HepG2 (cell line): ENCODE measurements around the gene TMEM63C. TPM values are rescaled to one million over a fixed set of nuclear protein-coding genes. Genes with fewer than 3 reads are reported as not detected.

Experiments used
- CHD2 ChIP-seq: IDR thresholded peaks from 2 replicates; pipeline ENCODE4 v1.6.1; 2011; ENCODE audit warnings: low read depth, low read length, improper control_type of control experiment
- DPF2 ChIP-seq: sonication (generic); formaldehyde crosslinking; IDR thresholded peaks from 2 replicates; pipeline ENCODE4 v1.4.0; 2020; ENCODE audit warnings: mild to moderate bottlenecking, low read depth, missing genetic modification reagents, borderline replicate concordance
- HHEX ChIP-seq: IDR thresholded peaks from 2 replicates; pipeline ENCODE4 v1.6.1; 2016; ENCODE audit warnings: control low read depth
- HMG20B ChIP-seq: conservative IDR thresholded peaks from 2 replicates; pipeline ENCODE4 v1.6.1; 2016; ENCODE audit warnings: missing genetic modification reagents, missing compliant biosample characterization
- JARID2 ChIP-seq: sonication (generic); formaldehyde crosslinking; IDR thresholded peaks from 2 replicates; pipeline ENCODE4 v1.8.1; 2023; ENCODE audit warnings: missing genetic modification reagents, inconsistent platforms; ENCODE audit not compliant: insufficient replicate concordance
- MBNL3 ChIP-seq: fragments of 250-450 bp; sonication (Bioruptor Pico); conservative IDR thresholded peaks from 2 replicates; pipeline ENCODE4 v1.8.0; 2022; ENCODE audit warnings: mild to moderate bottlenecking, inconsistent platforms
- PCBP1 ChIP-seq: fragments of 200-400 bp; formaldehyde crosslinking; IDR thresholded peaks from 2 replicates; pipeline ENCODE4 v1.6.1; 2017; ENCODE audit warnings: mild to moderate bottlenecking, low read depth, low read length, borderline replicate concordance
- PITX1 ChIP-seq: sonication (generic); formaldehyde crosslinking; IDR thresholded peaks from 2 replicates; pipeline ENCODE4 v1.5.1; 2020; ENCODE audit warnings: mild to moderate bottlenecking, missing genetic modification reagents
- SMAD3 ChIP-seq: sonication (generic); formaldehyde crosslinking; IDR thresholded peaks from 2 replicates; pipeline ENCODE4 v1.4.0; 2020; ENCODE audit warnings: missing genetic modification reagents
- SNAPC2 ChIP-seq: sonication (generic); formaldehyde crosslinking; IDR thresholded peaks from 2 replicates; pipeline ENCODE4 v1.8.1; 2022; ENCODE audit warnings: mild to moderate bottlenecking, missing genetic modification reagents
- YEATS2 ChIP-seq: sonication (generic); formaldehyde crosslinking; IDR thresholded peaks from 2 replicates; pipeline ENCODE4 v1.4.0; 2020; ENCODE audit warnings: missing genetic modification reagents, borderline replicate concordance
- ZNF282 ChIP-seq: fragments of 450-650 bp; IDR thresholded peaks from 2 replicates; pipeline ENCODE4 v1.6.1; 2018; ENCODE audit not compliant: partially characterized antibody
- ZNF33B ChIP-seq: sonication (generic); formaldehyde crosslinking; IDR thresholded peaks from 2 replicates; pipeline ENCODE4 v1.5.1; 2020; ENCODE audit warnings: mild to moderate bottlenecking, missing genetic modification reagents
- ZNF557 ChIP-seq: sonication (generic); formaldehyde crosslinking; IDR thresholded peaks from 2 replicates; pipeline ENCODE4 v1.4.0; 2020; ENCODE audit warnings: missing genetic modification reagents
- ZNF616 ChIP-seq: sonication (generic); formaldehyde crosslinking; IDR thresholded peaks from 2 replicates; pipeline ENCODE4 v1.5.0; 2020; ENCODE audit warnings: low read depth, mild to moderate bottlenecking, missing genetic modification reagents
- ZNF724P ChIP-seq: sonication (generic); formaldehyde crosslinking; IDR thresholded peaks from 2 replicates; pipeline ENCODE4 v1.8.0; 2022; ENCODE audit warnings: missing genetic modification reagents, borderline replicate concordance
- ZNF841 ChIP-seq: sonication (generic); formaldehyde crosslinking; IDR thresholded peaks from 2 replicates; pipeline ENCODE4 v1.8.1; 2023; ENCODE audit warnings: missing genetic modification reagents, borderline replicate concordance
- polyA plus RNA-seq, 8 experiments: library from polyadenylated mRNA; depleted of rRNA in 3 of 8; stranded (reverse) in 7 of 8; unstranded in 1 of 8; fragments of >200 nt; fragmentation: Illumina TruSeq in 4 of 8; extraction: Trizol in 4 of 8; gene quantifications; 2 replicates each; pipeline versions ENCODE4 v1.2.1 to v1.2.3, GENCODE V29; 2011 to 2016; ENCODE audit warnings: low read depth in 4 of 8, missing spikeins in 1 of 8, mixed read lengths in 1 of 8; ENCODE audit not compliant: insufficient read depth in 1 of 8
- total RNA-seq, 5 experiments: library from RNA; depleted of rRNA; stranded (reverse); fragments of >200 nt; fragmentation: Illumina TruSeq; extraction: Trizol; gene quantifications; 2 replicates each; pipeline ENCODE4 v1.2.3, GENCODE V29; 2016; ENCODE audit warnings: low read depth in 1 of 5
- TF ChIP-seq, protein P1 (sequence below): sonication (generic); formaldehyde crosslinking; IDR thresholded peaks from 2 replicates; pipeline ENCODE4 v1.4.0; 2020; ENCODE audit warnings: missing genetic modification reagents
- TF ChIP-seq, protein P2 (sequence below): IDR thresholded peaks from 2 replicates; pipeline ENCODE4 v1.6.1; 2018; ENCODE audit warnings: missing genetic modification reagents
- TF ChIP-seq, protein P3 (sequence below): sonication (generic); formaldehyde crosslinking; IDR thresholded peaks from 2 replicates; pipeline ENCODE4 v1.8.0; 2022; ENCODE audit warnings: missing genetic modification reagents, mild to moderate bottlenecking, inconsistent platforms, borderline replicate concordance
- TF ChIP-seq, protein P4 (sequence below): sonication (generic); formaldehyde crosslinking; IDR thresholded peaks from 2 replicates; pipeline ENCODE4 v1.8.0; 2022; ENCODE audit warnings: low read depth, missing genetic modification reagents

TMEM63C gene
- total and polyA plus RNA-seq, 2 of the 13 experiments (the other 11 are each of a cell fraction or from before 2014, with no cell fraction given), result 0.17 to 0.27 TPM

DNA sequence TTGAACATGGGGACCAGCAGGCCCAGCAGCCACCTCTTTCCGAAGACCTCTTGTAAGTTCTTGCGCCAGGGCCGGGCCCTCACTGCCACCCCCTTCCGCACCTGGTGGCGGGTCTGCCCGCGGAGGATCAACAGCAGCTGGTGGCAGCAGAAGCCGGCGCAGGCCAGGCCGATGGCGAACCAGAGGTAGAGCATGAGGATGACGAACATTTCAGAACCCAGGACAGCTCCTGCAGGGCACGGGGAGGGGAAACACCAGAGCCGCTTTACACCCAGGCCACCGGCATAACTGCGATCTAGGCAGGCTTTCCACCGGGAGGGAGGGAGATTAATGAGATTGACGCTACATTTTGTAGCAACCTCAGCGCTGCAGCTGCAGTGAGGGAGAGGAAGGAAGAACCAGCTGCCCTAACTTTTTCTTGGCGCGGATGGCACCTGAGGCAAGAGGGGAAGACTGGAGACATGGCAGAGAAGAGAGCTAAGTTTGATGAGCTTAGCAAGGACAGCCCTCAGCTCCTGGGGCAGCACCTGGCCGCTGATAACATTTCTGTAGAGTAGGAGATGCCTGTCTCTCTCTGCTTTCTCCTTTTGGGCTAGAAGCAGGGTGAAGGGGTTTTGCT lies 47.8 kb upstream of the TMEM63C start (continued):
- peak; percentile 69; the same call in 1 of the 2 replicates for TF ChIP-seq ZNF557 (CRISPR knock-in tag)
- no peak for TF ChIP-seq PCBP1
- TF ChIP-seq, protein P1, sequence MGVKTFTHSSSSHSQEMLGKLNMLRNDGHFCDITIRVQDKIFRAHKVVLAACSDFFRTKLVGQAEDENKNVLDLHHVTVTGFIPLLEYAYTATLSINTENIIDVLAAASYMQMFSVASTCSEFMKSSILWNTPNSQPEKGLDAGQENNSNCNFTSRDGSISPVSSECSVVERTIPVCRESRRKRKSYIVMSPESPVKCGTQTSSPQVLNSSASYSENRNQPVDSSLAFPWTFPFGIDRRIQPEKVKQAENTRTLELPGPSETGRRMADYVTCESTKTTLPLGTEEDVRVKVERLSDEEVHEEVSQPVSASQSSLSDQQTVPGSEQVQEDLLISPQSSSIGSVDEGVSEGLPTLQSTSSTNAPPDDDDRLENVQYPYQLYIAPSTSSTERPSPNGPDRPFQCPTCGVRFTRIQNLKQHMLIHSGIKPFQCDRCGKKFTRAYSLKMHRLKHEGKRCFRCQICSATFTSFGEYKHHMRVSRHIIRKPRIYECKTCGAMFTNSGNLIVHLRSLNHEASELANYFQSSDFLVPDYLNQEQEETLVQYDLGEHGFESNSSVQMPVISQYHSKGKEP (CRISPR knock-in tag), result peak; percentile 89; the same call in 1 of the 2 replicates
- TF ChIP-seq ZNF841, result no peak
- TF ChIP-seq SMAD3 (CRISPR knock-in tag), result 0 out of 2 replicates have a peak, but pooled peaks have one; percentile 75
- TF ChIP-seq SNAPC2 (CRISPR knock-in tag), result no peak
- no peak for TF ChIP-seq ZNF33B (CRISPR knock-in tag)
- no peak for TF ChIP-seq ZNF282
- TF ChIP-seq MBNL3 (CRISPR knock-in tag), result no peak
- no peak for TF ChIP-seq ZNF616
- TF ChIP-seq, protein P2, sequence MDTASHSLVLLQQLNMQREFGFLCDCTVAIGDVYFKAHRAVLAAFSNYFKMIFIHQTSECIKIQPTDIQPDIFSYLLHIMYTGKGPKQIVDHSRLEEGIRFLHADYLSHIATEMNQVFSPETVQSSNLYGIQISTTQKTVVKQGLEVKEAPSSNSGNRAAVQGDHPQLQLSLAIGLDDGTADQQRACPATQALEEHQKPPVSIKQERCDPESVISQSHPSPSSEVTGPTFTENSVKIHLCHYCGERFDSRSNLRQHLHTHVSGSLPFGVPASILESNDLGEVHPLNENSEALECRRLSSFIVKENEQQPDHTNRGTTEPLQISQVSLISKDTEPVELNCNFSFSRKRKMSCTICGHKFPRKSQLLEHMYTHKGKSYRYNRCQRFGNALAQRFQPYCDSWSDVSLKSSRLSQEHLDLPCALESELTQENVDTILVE (CRISPR knock-in tag), result peak; percentile 65; the same call in 1 of the 2 replicates
- 0 out of 2 replicates have a peak, but pooled peaks have one; percentile 51 for TF ChIP-seq ZNF724P (CRISPR knock-in tag)
- TF ChIP-seq JARID2 (CRISPR knock-in tag), result no peak
- TF ChIP-seq YEATS2 (CRISPR knock-in tag), result no peak; the same call in 1 of the 2 replicates
- TF ChIP-seq DPF2 (CRISPR knock-in tag), result no peak
- TF ChIP-seq HHEX (CRISPR knock-in tag), result no peak
- TF ChIP-seq CHD2, result no peak
- 0 out of 2 replicates have a peak, but pooled peaks have one; percentile 27 for TF ChIP-seq PITX1
- TF ChIP-seq, protein P3, sequence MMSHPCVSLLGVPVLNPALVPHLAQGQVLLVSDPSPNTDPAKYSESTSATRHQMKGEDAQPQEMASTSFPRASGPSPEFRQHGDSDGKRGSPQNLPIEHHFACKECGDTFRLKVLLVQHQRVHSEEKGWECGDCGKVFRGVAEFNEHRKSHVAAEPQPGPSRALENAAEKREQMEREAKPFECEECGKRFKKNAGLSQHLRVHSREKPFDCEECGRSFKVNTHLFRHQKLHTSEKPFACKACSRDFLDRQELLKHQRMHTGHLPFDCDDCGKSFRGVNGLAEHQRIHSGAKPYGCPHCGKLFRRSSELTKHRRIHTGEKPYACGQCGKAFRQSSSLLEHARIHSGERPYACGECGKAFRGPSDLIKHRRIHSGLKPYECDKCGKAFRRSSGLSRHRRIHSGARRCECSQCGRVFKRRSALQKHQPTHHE (CRISPR knock-in tag), result no peak
- TF ChIP-seq, protein P4, sequence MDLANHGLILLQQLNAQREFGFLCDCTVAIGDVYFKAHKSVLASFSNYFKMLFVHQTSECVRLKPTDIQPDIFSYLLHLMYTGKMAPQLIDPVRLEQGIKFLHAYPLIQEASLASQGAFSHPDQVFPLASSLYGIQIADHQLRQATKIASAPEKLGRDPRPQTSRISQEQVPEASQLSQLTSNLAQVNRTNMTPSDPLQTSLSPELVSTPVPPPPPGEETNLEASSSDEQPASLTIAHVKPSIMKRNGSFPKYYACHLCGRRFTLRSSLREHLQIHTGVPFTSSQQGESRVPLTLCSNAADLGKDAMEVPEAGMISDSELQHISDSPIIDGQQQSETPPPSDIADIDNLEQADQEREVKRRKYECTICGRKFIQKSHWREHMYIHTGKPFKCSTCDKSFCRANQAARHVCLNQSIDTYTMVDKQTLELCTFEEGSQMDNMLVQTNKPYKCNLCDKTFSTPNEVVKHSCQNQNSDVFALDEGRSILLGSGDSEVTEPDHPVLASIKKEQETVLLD (CRISPR knock-in tag), result no peak
- no peak; the same call in 1 of the 2 replicates for TF ChIP-seq HMG20B (CRISPR knock-in tag)
